ENCODE data around the gene HECTD1. TPM values are rescaled to one million over a fixed set of nuclear protein-coding genes. Genes with fewer than 3 reads are reported as not detected.

HECTD1 gene
- total RNA-seq (ENCODE audit: low replicate concordance): 226 and 481 TPM in 2 replicates

GRCh38 chr14:31207755-31208545 is at the start of gene HECTD1:
Gene HECTD1, minus strand, starts transcription at chr14:31207793. Its CDS starts 1,857 bp downstream, at chr14:31205936.

Other genes with a start within 250 kb of the HECTD1 start
- 1.2 and 2.3 TPM in 2 replicates for gene AP4S1, start 182.1 kb downstream of the HECTD1 start, total RNA-seq (ENCODE audit: low replicate concordance)
- gene STRN3, start 181.4 kb downstream of the HECTD1 start, total RNA-seq (ENCODE audit: low replicate concordance): 60.1 and 82.6 TPM in 2 replicates
- gene HEATR5A, start 212.8 kb upstream of the HECTD1 start, total RNA-seq (ENCODE audit: low replicate concordance): 45.6 and 58.3 TPM in 2 replicates
- 20.7 and 45.7 TPM in 2 replicates for gene DTD2, start 249.7 kb upstream of the HECTD1 start, total RNA-seq (ENCODE audit: low replicate concordance)